ENCODE measurements around the gene PCDH9.

GRCh38 chr13:67131393-67131792 lies 98.7 kb downstream of the PCDH9 start:
- TF ChIP-seq POLR2AphosphoS5 (IDR thresholded peaks at IDR 0.05; ENCODE audit: low read depth, low read length) (no peak), FOXP2 (optimal IDR thresholded peaks at IDR 0.05; ENCODE audit: borderline replicate concordance, extremely low read depth, extremely low read length, insufficient read depth) (no peak), REST (IDR thresholded peaks at IDR 0.05; ENCODE audit: insufficient read depth in 1 of 2, low read depth in 2 of 2, low read length in 2 of 2) (no peak), SIN3A (IDR thresholded peaks at IDR 0.05; ENCODE audit: borderline replicate concordance, insufficient read depth, low read length) (no peak)
